ENCODE measurements around the gene DYNLT4. TPM values are rescaled to one million over a fixed set of nuclear protein-coding genes. Genes with fewer than 3 reads are reported as not detected.
A peak's percentile ranks its signal among the peaks of the same experiment; 100 is the strongest.
"Not testable (repeated sequence)": the region's sequence is repeated elsewhere in the genome, so short reads cannot be mapped to it uniquely, and the experiment has no call there.

The DYNLT4 gene
- total and polyA plus RNA-seq, 2 of the 13 experiments (the other 11 are each of a cell fraction or from before 2014, with no cell fraction given), result 0.77 TPM; not detected in 1

DNA sequence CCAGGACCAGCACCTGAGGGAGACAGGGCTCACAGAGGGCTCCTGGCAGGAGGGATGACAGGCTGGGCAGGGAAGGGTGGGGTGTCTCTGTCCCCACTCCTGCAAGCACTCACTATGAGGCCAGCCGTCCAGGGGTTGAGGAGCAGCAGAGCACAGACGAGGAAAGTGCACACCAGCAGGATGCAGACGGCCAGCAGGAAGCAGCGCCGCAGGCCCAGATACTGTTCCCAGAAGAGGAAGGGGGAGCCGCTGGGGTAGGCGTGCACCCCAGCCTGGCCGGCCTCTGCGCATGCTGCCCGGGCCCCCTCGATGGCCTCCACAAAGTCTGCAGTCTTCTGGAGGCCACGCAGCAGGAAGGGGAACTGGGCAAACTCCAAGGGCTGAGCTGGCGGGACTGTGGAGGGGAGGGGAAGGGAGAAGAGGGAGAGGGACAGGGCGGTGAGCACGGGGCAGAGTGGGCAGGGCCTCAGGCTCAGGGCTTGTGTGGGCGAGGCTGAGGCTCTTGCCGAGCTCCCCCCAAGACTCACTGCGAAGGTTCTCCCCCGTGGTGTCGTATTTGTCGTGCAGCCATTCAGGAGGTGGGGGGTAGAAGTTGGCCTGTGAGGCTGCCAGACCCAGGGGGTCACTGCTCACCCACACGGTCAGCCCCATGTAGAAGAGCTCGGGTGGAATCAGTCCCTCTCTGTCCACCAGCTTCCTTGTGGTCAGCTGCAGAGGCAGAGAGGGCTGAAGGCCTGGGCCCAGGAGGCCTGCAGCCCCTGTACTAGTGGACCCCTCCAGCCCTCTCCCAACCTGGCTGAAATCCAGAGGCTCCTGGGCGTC is 19.4 kb upstream of the DYNLT4 start (continued):
- 0 out of 2 replicates have a peak, but pooled peaks have one; percentile 77 for TF ChIP-seq ZBTB10 (CRISPR knock-in tag; IDR thresholded peaks at IDR 0.05; ENCODE audit: borderline replicate concordance)
- no peak for TF ChIP-seq CHD2 (IDR thresholded peaks at IDR 0.05; ENCODE audit: low read depth, low read length)
- TF ChIP-seq ZC3H13 (CRISPR knock-in tag; IDR thresholded peaks at IDR 0.05), result peak; percentile 80; the same call in 1 of the 2 replicates
- TF ChIP-seq, protein P1, sequence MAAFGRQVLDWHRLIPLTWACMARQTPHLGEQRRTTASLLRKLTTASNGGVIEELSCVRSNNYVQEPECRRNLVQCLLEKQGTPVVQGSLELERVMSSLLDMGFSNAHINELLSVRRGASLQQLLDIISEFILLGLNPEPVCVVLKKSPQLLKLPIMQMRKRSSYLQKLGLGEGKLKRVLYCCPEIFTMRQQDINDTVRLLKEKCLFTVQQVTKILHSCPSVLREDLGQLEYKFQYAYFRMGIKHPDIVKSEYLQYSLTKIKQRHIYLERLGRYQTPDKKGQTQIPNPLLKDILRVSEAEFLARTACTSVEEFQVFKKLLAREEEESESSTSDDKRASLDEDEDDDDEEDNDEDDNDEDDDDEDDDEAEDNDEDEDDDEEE (CRISPR knock-in tag; IDR thresholded peaks at IDR 0.05), result peak; percentile 75; the same call in 1 of the 2 replicates

GRCh38 chr1:44824392-44824791 is 17.2 kb upstream of the DYNLT4 start:
- FAIRE-seq; H3K27me3 ChIP-seq (ENCODE audit: control insufficient read depth in 1 of 2, insufficient read depth in 2 of 2, low read length in 2 of 2); H2AFZ ChIP-seq (ENCODE audit: low read length); BruUV-seq (replicated peaks); H3K36me3 ChIP-seq (replicated peaks in 1 of 2; ENCODE audit: control insufficient read depth in 1 of 2, insufficient read depth in 2 of 2, low read length in 2 of 2); in situ Hi-C loops (cut with HindIII; ENCODE audit: extremely low pct_ligation_motif_present, low pct_unique_long_range_greater_than_20kb); CTCF ChIA-PET (ENCODE audit: low intra/inter-chr PET ratio, low total read pairs); H3K4me3 ChIP-seq (replicated peaks in 1 of 3; ENCODE audit: insufficient read depth in 1 of 3, low read depth in 2 of 3, low read length in 3 of 3); ATAC-seq; H3K4me2 ChIP-seq (ENCODE audit: low read depth, low read length); DNase-seq (ENCODE audit: low spot score); H4K20me1 ChIP-seq (ENCODE audit: insufficient read depth, low read length); H3K79me2 ChIP-seq (ENCODE audit: insufficient read depth, low read length); H3K9me3 ChIP-seq (ENCODE audit: low read length); H3K9ac ChIP-seq (ENCODE audit: insufficient read depth, low read depth, low read length); H3K27ac ChIP-seq (ENCODE audit: extremely low read length, insufficient read depth, low read length): not testable (repeated sequence)
- WGBS (ENCODE audit: low lambda C conversion rate), result 98% methylated on average over 6 of the region's 6 CpGs
- POLR2A ChIA-PET, result interaction anchor here (11.3 kb wide), 1 partner anchor 15 kb away, joined by 570 read pairs; the partner anchor contains the start of genes BTBD19 and DYNLT4
- H3K4me1 ChIP-seq (ENCODE audit: insufficient read depth, low read length), result peaks cover 47% of the 10 kb centered on the region
- intact Hi-C loops (cut with micrococcal nuclease; ENCODE audit: unreplicated experiment), result loop anchor here (10.0 kb wide), 1 partner anchor 480 kb away; no protein-coding TSS in a partner anchor
- TF ChIP-seq ZNF121 (CRISPR knock-in tag; IDR thresholded peaks at IDR 0.05), result peak; percentile 66
